GM10266 (cell line): ENCODE results near the gene ZNF880.

Experiments used
- DNase-seq: peaks from one replicate; pipeline ENCODE4 v3.0.0; 2012; ENCODE audit errors: extremely low spot score
- CTCF ChIP-seq: IDR thresholded peaks from 2 replicates; pipeline ENCODE4 v1.5.1; 2012; ENCODE audit warnings: mild to moderate bottlenecking, low read depth; ENCODE audit not compliant: control insufficient read depth, insufficient read depth; ENCODE audit errors: missing control alignments

Gene ZNF880

DNA sequence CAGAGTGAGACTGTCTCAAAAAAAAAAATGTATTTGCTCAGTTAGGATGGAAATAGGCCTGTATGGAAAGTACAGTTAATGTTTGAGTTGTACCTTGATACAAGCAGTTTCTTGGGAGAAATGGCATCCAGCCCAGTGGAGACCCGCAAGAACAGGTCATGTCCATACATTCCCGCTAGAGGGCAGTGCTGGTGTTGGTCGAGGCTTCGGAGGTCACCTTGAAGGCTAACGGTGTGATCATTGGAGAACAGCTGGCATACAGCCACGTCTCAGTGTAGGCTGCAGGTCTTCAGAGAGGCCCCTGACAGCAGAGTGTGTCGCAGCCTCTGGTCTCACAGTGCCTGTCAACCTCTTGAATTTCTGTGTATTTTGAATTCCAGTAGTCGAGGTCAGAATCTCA, 26.2 kb upstream of the ZNF880 start:
- TF ChIP-seq CTCF, result peak; percentile 31
- DNase-seq, result peak; percentile 17

- no peak for TF ChIP-seq CTCF
- no peak for DNase-seq
These were observed 24.6 kb upstream of the ZNF880 start for GRCh38 chr19:52345162-52345561.

- DNase-seq, result no peak
- TF ChIP-seq CTCF, result no peak
These were observed 18.2 kb upstream of the ZNF880 start for GRCh38 chr19:52351512-52351911.

- DNase-seq, result no peak
- TF ChIP-seq CTCF, result no peak
These were observed 3.3 kb upstream of the ZNF880 start for GRCh38 chr19:52366414-52366824.

DNA sequence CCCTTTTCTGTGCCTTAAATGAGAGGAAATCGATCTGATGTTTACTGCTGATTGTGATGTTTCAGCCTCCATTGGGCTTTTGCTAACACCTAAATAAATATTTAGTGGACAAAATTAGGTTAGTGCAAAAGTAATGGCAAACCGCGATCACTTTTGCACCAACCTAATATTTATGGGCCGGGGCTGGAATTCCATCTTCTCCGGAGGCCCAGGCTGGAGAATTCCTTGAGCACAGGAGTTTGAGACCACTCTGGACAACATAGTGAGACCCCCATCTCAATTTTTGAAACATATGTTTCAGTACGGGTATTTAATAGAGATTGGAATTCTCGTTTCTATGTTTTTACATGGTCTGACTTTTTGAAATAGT, 603 bp downstream of the ZNF880 start:
- TF ChIP-seq CTCF, result no peak
- no peak for DNase-seq

DNA sequence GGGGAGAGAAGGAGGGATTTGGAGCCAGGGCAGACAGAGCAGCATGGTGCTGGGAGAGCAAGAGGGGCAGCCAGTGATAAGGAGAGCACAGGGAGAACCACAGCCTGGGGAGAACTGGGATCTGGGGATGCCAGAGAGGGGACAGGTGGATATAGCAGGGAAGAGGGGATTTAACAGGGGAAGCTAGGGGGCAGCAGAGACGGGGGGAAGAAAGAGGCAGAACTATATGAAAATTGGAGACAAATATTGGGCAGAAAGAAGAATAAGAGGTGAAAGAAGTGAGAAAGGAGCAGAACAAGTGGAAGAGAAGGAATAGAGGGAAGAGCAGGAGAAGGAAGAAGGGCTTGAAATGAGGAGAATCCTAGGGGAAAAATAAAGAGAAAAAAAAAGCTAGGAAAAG, 21.4 kb downstream of the ZNF880 start:
- no peak for TF ChIP-seq CTCF
- no peak for DNase-seq

GRCh38 chr19:52397310-52398080, 27.8 kb downstream of the ZNF880 start, which contains the start of gene ZNF528:
ZNF528 (plus strand) TSS chr19:52397849; CDS start chr19:52402014, 4,165 bp downstream.
- no peak for TF ChIP-seq CTCF
- DNase-seq, result peak; percentile 91
